ENCODE data around the gene TDRD7. TPM values are rescaled to one million over a fixed set of nuclear protein-coding genes. Genes with fewer than 3 reads are reported as not detected.

The TDRD7 gene
- polyA plus RNA-seq, 1 donor (not counting 4 experiments of a cell fraction or from before 2014, with no cell fraction given), result 10.5 TPM

- no peak for DNase-seq (ENCODE audit: low read depth, low spot score)
- no peak for TF ChIP-seq CTCF (optimal IDR thresholded peaks at IDR 0.05 in 1 of 3, IDR thresholded peaks at IDR 0.05 in 1 of 3, conservative IDR thresholded peaks at IDR 0.05 in 1 of 3; ENCODE audit: extremely low read depth in 1 of 3, insufficient read depth in 2 of 3, low read length in 3 of 3)
- no peak for TF ChIP-seq EZH2 (IDR thresholded peaks at IDR 0.05; ENCODE audit: low read length)
- dilution Hi-C loops (cut with MboI; ENCODE audit: extremely low pct_ligation_motif_present, low sequenced_read_pairs), result no loop called here
These were observed 26.8 kb downstream of the TDRD7 start for GRCh38 chr9:97438666-97439065.

GRCh38 chr9:97440160-97440559 is 28.3 kb downstream of the TDRD7 start:
- FAIRE-seq (no peak), DNase-seq (ENCODE audit: low read depth, low spot score) (no peak)
- dilution Hi-C loops (cut with MboI; ENCODE audit: extremely low pct_ligation_motif_present, low sequenced_read_pairs), result no loop called here
- Histone ChIP-seq H3K27ac (ENCODE audit: control insufficient read depth, insufficient read depth, low read length) (no peak overlapping the region), H4K20me1 (ENCODE audit: control insufficient read depth, extremely low read depth, insufficient read depth, low read length) (no peaks in the 10 kb centered on the region), H3K9me3 (ENCODE audit: control insufficient read depth, low read depth, low read length) (no peaks in the 10 kb centered on the region), H3K4me2 (ENCODE audit: control insufficient read depth, extremely low read depth, insufficient read depth, low read depth, low read length) (no peak overlapping the region), H3K36me3 (ENCODE audit: control insufficient read depth in 2 of 2, extremely low read depth in 1 of 2, insufficient read depth in 2 of 2, low read length in 2 of 2) (no peaks in the 10 kb centered on the region), H3K27me3 (ENCODE audit: control insufficient read depth, extremely low read depth, insufficient read depth, low read length) (no peaks in the 10 kb centered on the region), H3K9me1 (ENCODE audit: control insufficient read depth, extremely low read depth, insufficient read depth, low read length) (no peaks in the 10 kb centered on the region), H3K79me2 (ENCODE audit: control insufficient read depth, insufficient read depth, low read length) (no peaks in the 10 kb centered on the region), H3K4me3 (ENCODE audit: control insufficient read depth in 2 of 3, extremely low read depth in 1 of 3, insufficient read depth in 2 of 3, low read depth in 1 of 3, low read length in 3 of 3) (no peak overlapping the region), H3K4me1 (ENCODE audit: control insufficient read depth, extremely low read depth, insufficient read depth, low read length) (no peaks in the 10 kb centered on the region), H3K9ac (ENCODE audit: control insufficient read depth, extremely low read depth, insufficient read depth, low read length) (no peak overlapping the region), H2AFZ (ENCODE audit: control insufficient read depth, low read length) (no peak overlapping the region)
- TF ChIP-seq EZH2 (IDR thresholded peaks at IDR 0.05; ENCODE audit: low read length), result no peak
- no peak for TF ChIP-seq CTCF (optimal IDR thresholded peaks at IDR 0.05 in 1 of 3, IDR thresholded peaks at IDR 0.05 in 1 of 3, conservative IDR thresholded peaks at IDR 0.05 in 1 of 3; ENCODE audit: extremely low read depth in 1 of 3, insufficient read depth in 2 of 3, low read length in 3 of 3)

More at GRCh38 chr9:97438666-97439065, 26.8 kb downstream of the TDRD7 start:
- Histone ChIP-seq H4K20me1 (ENCODE audit: control insufficient read depth, extremely low read depth, insufficient read depth, low read length) (no peaks in the 10 kb centered on the region), H3K4me3 (ENCODE audit: control insufficient read depth in 2 of 3, extremely low read depth in 1 of 3, insufficient read depth in 2 of 3, low read depth in 1 of 3, low read length in 3 of 3) (no peak overlapping the region), H3K9me1 (ENCODE audit: control insufficient read depth, extremely low read depth, insufficient read depth, low read length) (no peaks in the 10 kb centered on the region), H2AFZ (ENCODE audit: control insufficient read depth, low read length) (no peak overlapping the region), H3K9ac (ENCODE audit: control insufficient read depth, extremely low read depth, insufficient read depth, low read length) (no peak overlapping the region), H3K4me1 (ENCODE audit: control insufficient read depth, extremely low read depth, insufficient read depth, low read length) (no peaks in the 10 kb centered on the region), H3K36me3 (ENCODE audit: control insufficient read depth in 2 of 2, extremely low read depth in 1 of 2, insufficient read depth in 2 of 2, low read length in 2 of 2) (no peaks in the 10 kb centered on the region), H3K9me3 (ENCODE audit: control insufficient read depth, low read depth, low read length) (no peaks in the 10 kb centered on the region), H3K27ac (ENCODE audit: control insufficient read depth, insufficient read depth, low read length) (no peak overlapping the region), H3K27me3 (ENCODE audit: control insufficient read depth, extremely low read depth, insufficient read depth, low read length) (no peaks in the 10 kb centered on the region), H3K79me2 (ENCODE audit: control insufficient read depth, insufficient read depth, low read length) (no peaks in the 10 kb centered on the region), H3K4me2 (ENCODE audit: control insufficient read depth, extremely low read depth, insufficient read depth, low read depth, low read length) (no peak overlapping the region)
- no peak for FAIRE-seq

Data from keratinocyte (primary cell).